Small intestine (tissue), 7 donors: ENCODE data around the gene SLC51B. TPM values are rescaled to one million over a fixed set of nuclear protein-coding genes. Genes with fewer than 3 reads are reported as not detected.
"Not testable (repeated sequence)": the region's sequence is repeated elsewhere in the genome, so short reads cannot be mapped to it uniquely, and the experiment has no call there.

Experiments
- DNase-seq, 2 donors: peaks; one replicate each; pipeline versions ENCODE4 v3.0.0 to v3.0.0-alpha.2; 2013
- FAIRE-seq: peaks from 2 replicates; lab custom pipeline; 2012; peaks lifted over from hg19 to GRCh38; lab: Jason Lieb, UNC
- H3K27ac ChIP-seq, 3 donors: one replicate each; pipeline ENCODE4 v1.5.1; 2013; ENCODE audit warnings: low read length in 2 of 3, mild to moderate bottlenecking in 2 of 3, control low read depth in 1 of 3, inconsistent platforms in 1 of 3, low read depth in 1 of 3, moderate library complexity in 1 of 3
- H3K27me3 ChIP-seq, 3 donors: one replicate each; pipeline ENCODE4 v1.6.1; 2013; ENCODE audit warnings: low read length in 3 of 3, inconsistent platforms in 1 of 3; ENCODE audit not compliant: control insufficient read depth in 3 of 3, insufficient read depth in 3 of 3
- H3K36me3 ChIP-seq, 3 donors: one replicate each; pipeline ENCODE4 v1.6.1; 2013; ENCODE audit warnings: low read length in 3 of 3, inconsistent platforms in 1 of 3, low read depth in 1 of 3, mild to moderate bottlenecking in 1 of 3, moderate library complexity in 1 of 3; ENCODE audit not compliant: control insufficient read depth in 3 of 3, insufficient read depth in 2 of 3
- H3K4me1 ChIP-seq, 3 donors: one replicate each; pipeline ENCODE4 v1.6.1; 2013; ENCODE audit warnings: low read length in 2 of 3, inconsistent platforms in 1 of 3, low read depth in 1 of 3, mild to moderate bottlenecking in 1 of 3, moderate library complexity in 1 of 3; ENCODE audit not compliant: control insufficient read depth in 3 of 3, insufficient read depth in 2 of 3
- H3K4me3 ChIP-seq, 3 donors: one replicate each; pipeline ENCODE4 v1.5.1; 2013; ENCODE audit warnings: low read length in 3 of 3, control low read depth in 1 of 3, inconsistent platforms in 1 of 3, low read depth in 1 of 3, mild to moderate bottlenecking in 1 of 3, moderate library complexity in 1 of 3
- H3K9me3 ChIP-seq, 2 donors: one replicate each; pipeline ENCODE4 v1.6.1; 2013; ENCODE audit warnings: low read depth in 1 of 2, low read length in 1 of 2; ENCODE audit not compliant: control insufficient read depth in 2 of 2, insufficient read depth in 1 of 2
- WGBS, 3 donors: extraction: QIAGEN DNeasy Blood & Tissue Kit; methylation state at CpG; one replicate each; pipeline ENCODE4 v1.1.7; 2013; 5-methylcytosine and 5-hydroxymethylcytosine counted together
- polyA plus RNA-seq, 4 donors: library from polyadenylated mRNA; stranded (reverse) in 3 of 4; unstranded in 1 of 4; fragments of 200-250 nt in 3 of 4; fragments of 120-200 nt in 1 of 4; gene quantifications; one replicate each; pipeline versions ENCODE4 v1.2.1 to v1.2.3, GENCODE V29; 2013
- donor health status: healthy with polysubstance abuse.
- donor health status: control.
- donor health status: control.
- donor health status: Bipolar disorder and iron deficiency.
- donor health status: healthy.

Gene SLC51B
- polyA plus RNA-seq, 4 donors = 23.5 to 258 (median 162) TPM

- Histone ChIP-seq H3K36me3 (peaks cover 3 to 66% (median 6%) of the 10 kb centered on the region in 3 donors), H3K27ac (no peak overlapping the region), H3K4me3 (no peak overlapping the region), H3K4me1 (peaks cover 0 to 40% (median 9%) of the 10 kb centered on the region in 3 donors), H3K9me3 (no peaks in the 10 kb centered on the region), H3K27me3 (no peaks in the 10 kb centered on the region)
- FAIRE-seq = no peak
- 94 to 97% (median 94%) methylated on average over 7 of the region's 7 CpGs for WGBS, 3 donors
- DNase-seq = no peak
Observed at GRCh38 chr15:65097651-65098263, 52.6 kb downstream of the SLC51B start.

GRCh38 chr15:65099336-65099735 lies 54.1 kb downstream of the SLC51B start:
- Histone ChIP-seq H3K9me3 (no peaks in the 10 kb centered on the region), H3K4me1 (peaks cover 0 to 26% (median 8%) of the 10 kb centered on the region in 3 donors), H3K4me3 (no peak overlapping the region), H3K27ac (no peak overlapping the region), H3K36me3 (peaks cover 6 to 60% (median 6%) of the 10 kb centered on the region in 3 donors), H3K27me3 (no peaks in the 10 kb centered on the region)
- DNase-seq = no peak
- FAIRE-seq = no peak
- 91 to 98% (median 96%) methylated on average over 5 of the region's 5 CpGs for whole genome bisulfite sequencing, 3 donors

- not testable (repeated sequence) for H3K4me3 ChIP-seq, FAIRE-seq, DNase-seq, H3K27ac ChIP-seq, H3K9me3 ChIP-seq, H3K27me3 ChIP-seq
- 92 to 96% (median 96%) methylated on average over 10 of the region's 10 CpGs for WGBS, 3 donors
- Histone ChIP-seq H3K4me1 (peaks cover 0 to 21% (median 3%) of the 10 kb centered on the region in 3 donors), H3K36me3 (peaks cover 6 to 64% (median 6%) of the 10 kb centered on the region in 3 donors)
Observed at GRCh38 chr15:65099801-65100200, 54.6 kb downstream of the SLC51B start.

GRCh38 chr15:65100442-65100841 lies 55.3 kb downstream of the SLC51B start:
- no peak for FAIRE-seq
- 63 to 75% (median 66%) methylated on average over 7 of the region's 7 CpGs for WGBS, 3 donors
- DNase-seq = peak in 1 of 2 donors; percentile 37
- Histone ChIP-seq H3K27me3 (no peaks in the 10 kb centered on the region), H3K4me1 (peaks cover 0 to 15% (median 3%) of the 10 kb centered on the region in 3 donors), H3K4me3 (no peak overlapping the region), H3K36me3 (peaks cover 6 to 64% (median 6%) of the 10 kb centered on the region in 3 donors), H3K27ac (no peak overlapping the region), H3K9me3 (no peaks in the 10 kb centered on the region)

- Histone ChIP-seq H3K27me3 (no peaks in the 10 kb centered on the region), H3K9me3 (no peaks in the 10 kb centered on the region), H3K4me1 (peaks cover 0 to 5% (median 0%) of the 10 kb centered on the region in 3 donors), H3K4me3 (no peak overlapping the region), H3K36me3 (peaks cover 6 to 65% (median 6%) of the 10 kb centered on the region in 3 donors), H3K27ac (peak overlapping the region in 1 of 3 donors; percentile 8)
- DNase-seq (peak; percentile 82 to 84), FAIRE-seq (no peak)
- WGBS, 3 donors = 35 to 38% (median 36%) methylated on average over 8 to 9 of the region's 9 CpGs
Observed at GRCh38 chr15:65101411-65101890, 56.3 kb downstream of the SLC51B start.

- no peak for DNase-seq
- H3K27me3 ChIP-seq = no peaks in the 10 kb centered on the region
- WGBS, 3 donors = 79 to 91% (median 82%) methylated on average over 58 to 75 of the region's 75 CpGs
- peaks cover 6 to 63% (median 6%) of the 10 kb centered on the region in 3 donors for H3K36me3 ChIP-seq
- peaks cover 0 to 3% (median 0%) of the 10 kb centered on the region in 3 donors for H3K4me1 ChIP-seq
- no peak overlapping the region for H3K27ac ChIP-seq
- H3K9me3 ChIP-seq = no peaks in the 10 kb centered on the region
- no peak overlapping the region for H3K4me3 ChIP-seq
- FAIRE-seq = no peak
Observed at GRCh38 chr15:65101891-65102708, 56.9 kb downstream of the SLC51B start.

GRCh38 chr15:65102912-65103311 lies 57.7 kb downstream of the SLC51B start:
- FAIRE-seq (no peak), DNase-seq (no peak)
- Histone ChIP-seq H3K27me3 (no peaks in the 10 kb centered on the region), H3K27ac (no peak overlapping the region), H3K4me1 (peaks cover 0 to 3% (median 0%) of the 10 kb centered on the region in 3 donors), H3K36me3 (peaks cover 6 to 59% (median 6%) of the 10 kb centered on the region in 3 donors), H3K9me3 (no peaks in the 10 kb centered on the region), H3K4me3 (no peak overlapping the region)
- WGBS, 3 donors = 95 to 99% (median 99%) methylated on average over 3 of the region's 3 CpGs
